DMS153 treated with DMSO at 0.1 percent for 48 hours (cell line): Measurements from ENCODE around the gene IGF2R.
"Not testable (repeated sequence)": the region's sequence is repeated elsewhere in the genome, so short reads cannot be mapped to it uniquely, and the experiment has no call there.

Experiments used
- DNase-seq: peaks from one replicate; lab custom pipeline; 2025; ENCODE audit not compliant: unreplicated experiment; lab: John Stamatoyannopoulos, UW

IGF2R gene

DNA sequence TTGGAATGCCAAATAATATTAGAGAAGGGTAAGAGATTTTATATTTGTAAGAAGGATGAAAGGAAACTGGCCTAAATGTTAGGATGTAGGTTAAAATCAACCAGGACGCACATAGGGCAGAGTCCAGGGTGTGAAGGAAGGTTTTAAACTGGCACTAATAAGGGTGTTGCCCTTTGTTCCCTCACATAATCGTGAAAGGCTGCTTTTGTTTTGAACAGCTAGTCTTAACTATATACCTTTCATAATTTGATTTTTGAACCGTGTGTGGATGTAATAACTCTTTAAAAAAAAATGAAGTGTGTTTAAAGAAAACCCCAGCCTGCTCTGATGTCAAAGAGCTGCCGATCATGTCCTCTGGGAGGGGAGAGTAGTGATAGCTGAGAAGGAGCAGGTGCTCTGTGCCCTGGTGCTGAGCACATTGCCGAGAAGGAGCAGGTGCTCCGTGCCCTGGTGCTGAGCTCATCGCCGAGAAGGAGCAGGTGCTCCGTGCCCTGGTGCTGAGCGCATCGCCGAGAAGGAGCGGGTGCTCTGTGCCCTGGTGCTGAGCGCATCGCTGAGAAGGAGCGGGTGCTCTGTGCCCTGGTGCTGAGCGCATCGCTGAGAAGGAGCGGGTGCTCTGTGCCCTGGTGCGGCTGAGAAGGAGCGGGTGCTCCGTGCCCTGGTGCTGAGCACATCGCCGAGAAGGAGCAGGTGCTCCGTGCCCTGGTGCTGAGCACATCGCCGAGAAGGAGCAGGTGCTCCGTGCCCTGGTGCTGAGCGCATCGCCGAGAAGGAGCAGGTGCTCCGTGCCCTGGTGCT, 121.8 kb downstream of the IGF2R start:
- DNase-seq: not testable (repeated sequence)

DNA sequence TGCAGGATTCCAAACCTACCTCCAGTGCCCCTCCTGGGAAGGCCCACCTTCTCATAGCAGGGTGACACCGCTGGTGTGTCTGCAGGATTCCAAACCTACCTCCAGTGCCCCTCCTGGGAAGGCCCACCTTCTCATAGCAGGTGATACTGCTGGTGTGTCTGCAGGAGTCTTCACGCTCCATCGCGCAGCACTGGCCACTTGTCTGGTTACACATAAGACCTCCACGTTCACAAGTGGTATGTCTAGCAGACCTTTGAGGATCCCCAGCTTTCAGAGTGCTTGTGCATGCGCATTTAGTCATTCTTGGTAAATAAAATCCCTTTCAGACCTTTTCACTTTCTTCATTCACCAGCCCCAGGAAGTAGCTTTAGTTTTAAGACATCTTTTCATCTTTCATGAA, 123.3 kb downstream of the IGF2R start:
- DNase-seq: not testable (repeated sequence)

DNA sequence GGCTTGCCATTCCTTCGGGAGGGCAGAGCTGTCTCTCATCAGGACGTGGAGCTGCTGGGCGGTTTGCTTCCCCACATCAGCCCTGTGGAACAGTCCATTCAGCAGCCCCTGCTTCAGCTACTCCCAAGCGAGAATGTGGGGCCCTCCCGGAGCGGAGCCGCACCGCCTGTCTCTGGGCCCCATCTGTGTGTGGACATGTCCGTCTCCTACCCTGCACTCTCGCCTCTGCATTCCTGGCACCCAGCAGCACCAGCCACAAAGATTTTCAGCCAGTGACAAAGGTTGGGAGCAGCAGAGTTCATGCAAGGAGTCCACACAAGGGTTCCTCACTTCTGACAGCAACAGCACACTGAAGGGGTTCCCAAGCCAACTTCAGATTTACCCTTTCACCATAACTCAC, 123.7 kb downstream of the IGF2R start:
- no peak for DNase-seq

DNA sequence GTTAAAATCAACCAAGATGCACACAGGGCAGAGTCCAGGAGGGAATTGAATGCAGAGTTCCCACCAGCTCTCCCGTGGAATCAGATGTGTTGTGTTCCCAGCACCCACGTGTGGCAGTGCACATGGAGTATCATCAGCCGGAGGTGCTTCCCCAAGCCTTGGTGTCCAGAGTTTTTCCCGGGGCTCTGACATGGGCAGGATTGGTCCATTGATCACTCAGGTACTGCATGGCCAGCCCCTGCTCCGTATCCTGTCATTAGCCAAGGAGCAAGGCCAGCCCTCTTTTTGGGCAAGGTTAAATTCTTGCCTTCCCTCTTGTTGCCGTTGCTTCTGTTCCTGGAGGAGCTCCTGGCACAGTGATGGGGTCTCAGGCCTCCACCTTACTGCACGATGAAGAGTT, 124.2 kb downstream of the IGF2R start:
- DNase-seq: no peak

DNA sequence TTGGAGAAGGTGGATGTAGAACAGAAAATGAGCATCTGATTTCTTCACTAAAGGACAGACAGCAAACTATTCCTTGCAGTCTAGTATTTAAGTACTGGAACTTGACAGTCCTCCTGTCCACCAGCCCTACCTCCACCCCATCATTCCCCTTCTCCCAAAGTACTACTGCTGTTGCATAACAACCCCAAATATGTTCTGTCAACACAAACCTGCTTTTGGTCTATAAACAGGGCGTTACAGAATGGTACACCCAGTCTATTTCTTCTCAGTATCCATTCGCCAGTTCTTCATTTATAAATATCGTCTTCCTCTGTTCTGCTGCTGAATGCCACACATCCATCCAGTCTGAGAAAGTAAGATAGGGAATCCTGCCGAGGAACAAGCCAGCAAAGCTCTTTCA, 125.1 kb downstream of the IGF2R start:
- no peak for DNase-seq

DNA sequence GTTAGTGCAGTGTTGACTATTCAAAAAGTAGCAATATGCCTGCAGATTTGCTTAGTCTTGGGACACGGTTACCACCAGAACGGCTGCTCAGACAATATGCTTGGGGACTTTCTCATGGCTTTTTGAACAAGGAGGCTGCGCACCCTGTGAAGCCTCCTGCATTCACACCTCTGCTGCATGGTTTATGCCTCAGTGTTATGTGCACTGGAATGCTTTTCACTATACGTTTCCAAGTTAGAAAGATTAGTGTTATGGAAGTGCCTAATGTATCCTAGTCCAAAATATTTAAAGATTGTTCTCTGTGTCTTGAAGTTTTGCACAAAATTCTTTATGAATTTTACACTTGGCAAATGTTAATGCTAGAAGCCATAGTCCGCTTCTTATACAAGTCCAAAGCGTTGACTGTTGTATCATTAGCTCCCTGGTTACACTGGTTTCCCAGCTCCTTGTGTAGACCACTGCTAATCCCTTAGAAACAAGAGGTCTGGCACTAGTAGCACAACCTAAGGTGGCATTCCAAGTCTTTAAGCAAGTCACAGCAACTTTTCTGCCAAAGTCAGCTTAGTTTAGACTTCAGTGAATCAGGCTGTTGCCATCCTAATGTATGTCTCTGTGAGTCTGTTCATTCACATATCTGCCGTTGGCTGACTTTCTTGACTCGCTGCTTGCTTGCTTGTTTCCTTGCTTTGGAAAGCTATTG, 126.4 kb downstream of the IGF2R start:
- no peak for DNase-seq

DNA sequence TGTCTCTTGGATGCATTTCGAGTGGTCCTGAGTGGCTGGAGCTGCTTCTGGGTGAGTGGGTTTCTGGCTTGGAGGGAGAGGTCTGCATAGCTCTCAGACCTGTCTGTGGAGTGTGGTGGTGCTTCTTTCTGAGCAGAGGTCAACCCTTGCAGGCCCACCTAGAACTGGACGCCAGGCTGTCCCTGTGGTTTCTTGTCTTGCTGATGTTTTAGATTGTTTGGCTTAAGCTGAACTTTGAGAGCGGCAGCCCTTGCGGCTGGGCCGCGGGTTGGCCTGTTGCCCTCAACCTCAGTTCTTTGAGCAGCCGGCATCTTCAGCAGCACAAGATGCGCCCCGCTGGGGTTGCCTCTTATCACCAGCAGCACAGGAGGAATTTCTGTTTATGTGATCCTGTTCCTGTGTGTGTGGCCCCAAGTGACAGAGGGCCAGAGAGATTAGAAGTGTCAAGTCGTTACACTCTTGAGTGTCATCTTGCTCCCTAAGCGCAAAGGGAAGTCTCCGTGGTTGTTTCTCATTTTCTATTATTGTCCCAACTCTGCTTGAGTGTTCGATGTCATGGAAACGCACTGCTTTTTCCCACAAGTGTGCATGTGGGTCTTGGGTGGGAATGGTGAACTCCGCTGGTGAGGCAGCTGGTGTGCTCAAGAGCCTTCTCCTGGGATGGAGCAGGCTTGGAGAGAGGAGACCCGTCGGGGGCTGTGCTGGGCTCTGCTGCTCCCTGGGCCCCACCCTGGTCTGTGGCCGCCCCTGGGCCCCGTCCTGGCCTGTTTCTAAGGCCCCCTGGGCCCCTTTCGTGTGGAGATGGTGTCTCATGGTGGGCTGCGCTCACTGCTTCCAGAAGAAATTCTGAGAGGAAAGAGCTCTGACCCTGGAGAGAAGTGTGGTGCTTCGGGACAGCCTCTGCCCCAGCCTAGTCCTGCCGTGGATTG, 132.7 kb downstream of the IGF2R start:
- no peak for DNase-seq

DNA sequence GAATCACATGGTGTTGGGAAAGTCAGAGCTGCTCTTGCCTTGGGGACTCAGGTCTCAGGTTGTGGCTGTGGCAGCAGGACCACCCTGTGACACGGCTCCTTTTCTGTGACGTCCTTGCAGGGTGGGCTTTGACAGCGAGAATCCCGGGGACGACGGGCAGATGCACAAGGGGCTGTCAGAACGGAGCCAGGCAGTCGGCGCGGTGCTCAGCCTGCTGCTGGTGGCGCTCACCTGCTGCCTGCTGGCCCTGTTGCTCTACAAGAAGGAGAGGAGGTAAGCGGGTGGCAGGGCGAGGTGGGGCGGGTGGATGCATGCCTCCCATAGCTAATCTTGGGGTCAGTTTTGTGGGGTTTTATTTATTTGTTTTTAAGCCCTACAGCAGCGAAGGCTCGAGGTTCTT, 133.5 kb downstream of the IGF2R start:
- DNase-seq: no peak

DNA sequence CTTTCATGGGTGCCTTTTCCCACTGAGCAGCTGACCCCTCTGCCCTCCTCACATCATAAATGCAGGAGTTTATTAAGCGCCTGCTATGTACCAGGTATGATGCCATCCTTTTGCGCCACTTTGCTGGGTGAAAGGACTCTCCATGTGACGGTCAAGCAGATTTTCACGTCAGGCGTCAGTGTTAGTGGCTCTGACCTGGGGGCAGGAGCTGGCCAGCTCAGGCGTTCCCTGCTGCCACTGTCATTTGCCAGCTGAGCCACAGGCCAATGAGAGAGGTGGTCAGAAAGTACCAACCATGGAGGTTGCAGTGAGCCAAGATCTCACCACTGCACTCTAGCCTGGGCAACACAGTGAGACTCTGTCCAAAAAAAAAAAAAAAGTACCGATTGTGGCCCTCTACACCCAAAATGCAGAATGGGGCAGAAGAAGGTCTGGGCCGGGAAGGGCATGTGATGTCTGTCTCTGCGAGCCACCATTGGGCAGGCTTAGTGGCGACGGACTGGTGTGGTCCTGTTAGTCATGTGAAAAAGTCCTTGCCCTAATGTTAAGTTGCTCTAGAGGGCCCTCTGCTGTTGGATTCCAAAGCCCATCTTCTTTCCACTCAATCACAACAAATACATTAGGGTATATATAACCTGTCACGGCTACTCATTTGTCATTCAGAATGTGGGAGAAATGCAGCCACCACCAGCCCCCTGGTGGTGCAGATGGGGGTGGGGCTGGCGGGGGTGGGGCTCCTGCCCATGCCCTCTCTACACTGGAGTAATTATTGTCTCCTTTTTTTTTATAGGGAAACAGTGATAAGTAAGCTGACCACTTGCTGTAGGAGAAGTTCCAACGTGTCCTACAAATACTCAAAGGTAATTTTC, 134.3 kb downstream of the IGF2R start:
- DNase-seq: no peak

DNA sequence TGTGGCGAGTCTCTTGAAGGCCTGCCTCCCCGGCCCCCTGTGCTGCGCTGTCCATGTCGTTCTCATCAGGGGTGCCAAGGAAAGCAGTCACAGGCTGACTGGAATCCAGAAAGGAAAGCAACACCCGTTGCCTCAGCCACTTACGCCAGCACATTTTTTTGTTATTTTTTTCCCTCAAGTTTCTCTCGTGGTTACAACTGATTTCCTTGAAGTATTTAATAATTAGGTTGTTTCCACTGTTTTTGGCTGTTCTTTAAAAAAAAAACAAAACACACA, 134.9 kb downstream of the IGF2R start:
- no peak for DNase-seq

DNA sequence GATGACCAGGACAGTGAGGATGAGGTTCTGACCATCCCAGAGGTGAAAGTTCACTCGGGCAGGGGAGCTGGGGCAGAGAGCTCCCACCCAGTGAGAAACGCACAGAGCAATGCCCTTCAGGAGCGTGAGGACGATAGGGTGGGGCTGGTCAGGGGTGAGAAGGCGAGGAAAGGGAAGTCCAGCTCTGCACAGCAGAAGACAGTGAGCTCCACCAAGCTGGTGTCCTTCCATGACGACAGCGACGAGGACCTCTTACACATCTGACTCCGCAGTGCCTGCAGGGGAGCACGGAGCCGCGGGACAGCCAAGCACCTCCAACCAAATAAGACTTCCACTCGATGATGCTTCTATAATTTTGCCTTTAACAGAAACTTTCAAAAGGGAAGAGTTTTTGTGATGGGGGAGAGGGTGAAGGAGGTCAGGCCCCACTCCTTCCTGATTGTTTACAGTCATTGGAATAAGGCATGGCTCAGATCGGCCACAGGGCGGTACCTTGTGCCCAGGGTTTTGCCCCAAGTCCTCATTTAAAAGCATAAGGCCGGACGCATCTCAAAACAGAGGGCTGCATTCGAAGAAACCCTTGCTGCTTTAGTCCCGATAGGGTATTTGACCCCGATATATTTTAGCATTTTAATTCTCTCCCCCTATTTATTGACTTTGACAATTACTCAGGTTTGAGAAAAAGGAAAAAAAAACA, 136.1 kb downstream of the IGF2R start:
- no peak for DNase-seq

DNA sequence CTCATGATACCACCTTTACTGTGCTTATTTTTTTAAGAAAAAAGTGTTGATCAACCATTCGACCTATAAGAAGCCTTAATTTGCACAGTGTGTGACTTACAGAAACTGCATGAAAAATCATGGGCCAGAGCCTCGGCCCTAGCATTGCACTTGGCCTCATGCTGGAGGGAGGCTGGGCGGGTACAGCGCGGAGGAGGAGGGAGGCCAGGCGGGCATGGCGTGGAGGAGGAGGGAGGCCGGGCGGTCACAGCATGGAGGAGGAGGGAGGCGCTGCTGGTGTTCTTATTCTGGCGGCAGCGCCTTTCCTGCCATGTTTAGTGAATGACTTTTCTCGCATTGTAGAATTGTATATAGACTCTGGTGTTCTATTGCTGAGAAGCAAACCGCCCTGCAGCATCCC, 137.1 kb downstream of the IGF2R start:
- no peak for DNase-seq

DNA sequence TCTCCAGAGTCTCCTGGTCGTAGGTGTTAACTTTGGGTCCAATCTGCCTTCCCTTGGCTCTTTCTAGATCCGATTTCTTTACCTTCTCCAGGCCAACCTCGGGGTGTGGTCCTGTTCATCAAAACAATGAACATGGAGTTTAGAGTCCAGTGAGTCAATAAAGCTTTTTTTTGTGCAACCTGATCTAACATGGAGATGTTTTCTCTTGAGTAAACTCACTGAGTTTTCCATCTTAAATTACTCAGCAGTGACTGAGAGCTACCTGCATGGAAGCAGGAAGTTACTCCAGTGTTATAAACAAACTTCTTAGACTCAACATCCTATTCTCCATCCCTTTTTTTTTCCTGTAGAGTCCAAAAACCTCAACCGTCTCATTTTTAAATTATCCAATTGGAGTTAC, 137.8 kb downstream of the IGF2R start:
- no peak for DNase-seq

DNA sequence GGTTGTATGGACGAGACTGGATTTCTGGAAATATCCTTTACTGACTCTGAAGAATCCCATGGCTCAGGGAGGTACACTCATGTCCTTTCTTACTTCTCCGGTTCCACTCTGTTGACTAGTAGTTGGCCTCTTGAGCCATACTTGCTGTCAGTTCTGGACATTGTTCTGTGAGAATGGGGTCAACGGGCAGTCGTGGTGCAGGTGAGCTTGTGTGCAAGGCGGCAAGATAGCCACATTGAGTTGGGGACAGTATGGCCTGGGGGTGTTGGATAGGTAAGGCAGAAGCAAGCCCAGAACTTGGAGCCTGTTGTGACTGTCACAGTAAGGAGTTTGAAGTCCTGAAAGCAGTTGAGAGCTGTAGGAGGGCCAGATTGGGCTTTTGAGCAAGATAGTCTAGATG, 139.2 kb downstream of the IGF2R start:
- DNase-seq: no peak

DNA sequence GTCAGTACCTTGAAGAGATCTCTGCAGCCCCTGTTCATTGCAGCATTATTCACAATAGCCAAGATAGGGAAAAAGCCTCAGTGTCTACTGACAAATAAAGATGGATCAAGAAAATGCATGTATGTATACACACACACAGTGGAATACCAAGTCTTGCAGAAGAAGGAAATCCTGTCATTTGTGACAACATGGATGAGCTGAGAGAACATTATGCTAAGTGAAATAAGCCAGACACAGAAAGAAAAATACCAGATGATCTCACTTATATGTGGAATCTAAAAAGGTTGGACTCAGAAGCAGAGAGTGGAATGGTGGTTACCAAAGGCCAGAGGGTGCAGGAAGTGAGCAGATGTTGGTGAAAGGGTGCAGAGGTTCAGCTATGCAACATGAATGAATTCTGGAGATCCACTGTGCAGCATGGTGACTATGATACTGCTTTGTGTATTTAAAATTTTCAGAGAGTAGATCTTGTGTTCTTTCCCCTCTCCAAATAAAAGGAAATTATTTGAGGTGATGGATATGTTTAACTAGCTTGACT, 141.8 kb downstream of the IGF2R start:
- no peak for DNase-seq

DNA sequence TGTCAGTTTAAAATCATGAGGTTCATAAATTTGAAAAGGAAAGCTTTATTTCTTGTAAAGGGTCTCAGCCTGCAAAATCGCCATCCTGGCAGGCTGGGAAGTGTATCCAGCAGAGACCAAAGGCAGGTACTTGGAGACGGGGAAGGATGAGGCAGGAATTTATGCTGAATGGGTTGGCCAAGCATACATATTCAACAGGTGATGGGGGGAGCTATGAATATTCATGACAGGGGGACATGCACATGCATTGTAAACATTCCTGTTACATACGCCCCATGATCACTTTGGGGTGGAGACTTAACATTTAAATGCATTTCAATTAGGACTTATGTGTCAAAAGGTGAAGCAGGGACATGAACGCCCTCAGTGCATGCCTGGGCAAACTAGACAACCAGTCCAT, 142.9 kb downstream of the IGF2R start:
- no peak for DNase-seq

DNA sequence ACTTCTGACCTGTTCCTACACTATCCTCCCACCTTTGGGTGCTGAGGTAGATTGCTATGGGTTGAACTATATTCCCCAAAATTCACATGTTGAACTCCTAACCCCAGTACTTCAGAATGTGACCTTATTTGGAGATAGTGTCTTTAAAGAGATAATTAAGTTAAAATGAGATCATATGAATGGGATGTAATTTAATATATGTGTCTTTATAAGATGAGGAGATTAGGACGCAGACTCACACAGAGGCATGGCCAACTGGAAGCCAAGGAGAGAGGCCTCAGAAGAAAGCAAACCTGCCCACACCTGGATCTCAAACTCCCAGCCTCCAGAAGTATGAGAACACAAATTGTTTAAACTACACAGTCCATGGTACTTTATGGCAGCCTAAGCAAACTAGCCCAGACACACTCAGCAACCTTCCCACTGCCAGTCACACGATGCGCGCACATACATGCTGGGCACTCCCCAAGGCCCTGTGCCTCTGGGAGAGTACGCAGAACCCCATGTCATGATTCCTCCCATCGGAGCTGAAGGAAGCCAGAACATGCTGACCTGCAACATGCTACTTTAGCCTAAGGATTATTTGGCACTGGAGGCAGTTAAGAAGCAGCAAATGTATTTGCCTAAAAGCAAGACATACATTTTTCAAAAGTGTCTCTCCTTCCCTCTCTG, 143.9 kb downstream of the IGF2R start:
- no peak for DNase-seq

DNA sequence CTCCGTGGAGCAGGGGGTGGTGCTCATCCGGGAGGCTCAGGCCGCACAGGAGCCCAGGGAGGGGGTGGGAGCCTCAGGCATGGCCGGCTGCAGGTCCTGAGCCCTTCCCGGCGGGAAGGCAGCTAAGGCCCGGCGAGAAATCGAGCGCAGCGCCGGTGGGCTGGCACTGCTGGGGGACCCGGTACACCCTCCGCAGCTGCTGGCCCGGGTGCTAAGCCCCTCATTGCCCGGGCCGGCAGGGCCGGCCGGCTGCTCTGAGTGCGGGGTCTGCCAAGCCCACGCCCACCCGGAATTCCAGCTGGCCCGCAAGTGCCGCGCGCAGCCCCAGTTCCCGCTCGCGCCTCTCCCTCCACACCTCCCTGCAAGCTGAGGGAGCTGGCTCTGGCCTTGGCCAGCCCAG, 145.7 kb downstream of the IGF2R start:
- not testable (repeated sequence) for DNase-seq

DNA sequence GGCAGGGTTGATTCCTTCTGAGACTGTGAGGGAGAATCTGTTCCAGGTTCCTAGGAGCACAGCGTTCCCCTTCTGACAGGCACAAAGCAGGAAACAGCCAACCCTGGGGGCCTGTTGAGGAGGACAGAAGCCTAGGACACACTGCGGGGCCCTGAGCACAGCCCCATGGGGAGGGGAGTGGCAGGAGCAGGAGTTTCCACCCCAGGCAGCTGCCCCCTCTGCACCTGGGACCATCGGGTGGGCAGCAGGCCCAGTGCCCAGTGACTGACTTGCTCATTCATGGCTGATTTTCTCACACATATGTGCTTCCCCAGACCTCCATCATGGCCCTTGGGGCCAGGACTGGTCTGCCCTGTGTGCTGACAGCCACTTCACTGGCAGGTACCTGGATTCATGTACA, 146.5 kb downstream of the IGF2R start:
- no peak for DNase-seq

DNA sequence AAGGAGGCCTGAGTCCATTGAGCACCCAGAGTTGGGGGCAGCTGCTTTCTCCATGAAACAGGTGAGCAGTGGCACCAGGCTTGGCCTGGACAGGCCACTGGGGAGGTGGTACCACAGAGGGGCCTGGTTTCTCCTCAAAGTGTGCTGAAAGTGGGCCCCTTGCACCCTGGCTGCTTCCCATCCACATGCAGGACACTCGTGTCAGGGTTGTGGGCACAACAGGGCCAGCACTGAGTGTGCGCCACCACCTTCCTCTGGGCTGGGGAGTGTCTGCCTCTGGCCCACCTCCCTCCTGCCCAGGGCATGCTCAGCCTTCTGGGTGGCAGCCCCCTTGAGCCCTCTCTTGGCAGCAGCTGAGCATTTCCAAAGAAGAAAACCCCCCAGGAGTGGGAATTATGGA, 147.5 kb downstream of the IGF2R start:
- DNase-seq: no peak
